Measurements from ENCODE around the gene KCNB1. TPM values are rescaled to one million over a fixed set of nuclear protein-coding genes. Genes with fewer than 3 reads are reported as not detected.
"Not testable (repeated sequence)": the region's sequence is repeated elsewhere in the genome, so short reads cannot be mapped to it uniquely, and the experiment has no call there.

The KCNB1 gene
- total and polyA plus RNA-seq, 8 donors = 0.12 to 21.0 (median 2.3) TPM; not detected in 1

GRCh38 chr20:49318430-49319207 lies 163.8 kb downstream of the KCNB1 start:
- DNase-seq = peak in 1 of 2 donors; percentile 41
- peaks cover 0 to 69% (median 35%) of the 10 kb centered on the region in 3 donors for H3K27me3 ChIP-seq
- peak overlapping the region; percentile 33 to 53 (median 36) for H3K4me3 ChIP-seq
- WGBS, 5 donors = 2% methylated on average over 52 to 70 of the region's 70 CpGs
- no peak for TF ChIP-seq POLR2A (IDR thresholded peaks at IDR 0.05)
- TF ChIP-seq, protein P1, sequence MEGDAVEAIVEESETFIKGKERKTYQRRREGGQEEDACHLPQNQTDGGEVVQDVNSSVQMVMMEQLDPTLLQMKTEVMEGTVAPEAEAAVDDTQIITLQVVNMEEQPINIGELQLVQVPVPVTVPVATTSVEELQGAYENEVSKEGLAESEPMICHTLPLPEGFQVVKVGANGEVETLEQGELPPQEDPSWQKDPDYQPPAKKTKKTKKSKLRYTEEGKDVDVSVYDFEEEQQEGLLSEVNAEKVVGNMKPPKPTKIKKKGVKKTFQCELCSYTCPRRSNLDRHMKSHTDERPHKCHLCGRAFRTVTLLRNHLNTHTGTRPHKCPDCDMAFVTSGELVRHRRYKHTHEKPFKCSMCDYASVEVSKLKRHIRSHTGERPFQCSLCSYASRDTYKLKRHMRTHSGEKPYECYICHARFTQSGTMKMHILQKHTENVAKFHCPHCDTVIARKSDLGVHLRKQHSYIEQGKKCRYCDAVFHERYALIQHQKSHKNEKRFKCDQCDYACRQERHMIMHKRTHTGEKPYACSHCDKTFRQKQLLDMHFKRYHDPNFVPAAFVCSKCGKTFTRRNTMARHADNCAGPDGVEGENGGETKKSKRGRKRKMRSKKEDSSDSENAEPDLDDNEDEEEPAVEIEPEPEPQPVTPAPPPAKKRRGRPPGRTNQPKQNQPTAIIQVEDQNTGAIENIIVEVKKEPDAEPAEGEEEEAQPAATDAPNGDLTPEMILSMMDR (IDR thresholded peaks at IDR 0.05) = no peak
- no peak for TF ChIP-seq EP300 (IDR thresholded peaks at IDR 0.05)
- no peak for TF ChIP-seq POLR2AphosphoS5 (IDR thresholded peaks at IDR 0.05)
- intact Hi-C loops (cut with DNase I; ENCODE audit: low total_unique reads) = no loop called here
- H3K4me1 ChIP-seq = peaks cover 9 to 21% (median 16%) of the 10 kb centered on the region in 4 donors
- H3K36me3 ChIP-seq = no peaks in the 10 kb centered on the region
- H3K27ac ChIP-seq = no peak overlapping the region
- H3K9me3 ChIP-seq = no peaks in the 10 kb centered on the region

DNA sequence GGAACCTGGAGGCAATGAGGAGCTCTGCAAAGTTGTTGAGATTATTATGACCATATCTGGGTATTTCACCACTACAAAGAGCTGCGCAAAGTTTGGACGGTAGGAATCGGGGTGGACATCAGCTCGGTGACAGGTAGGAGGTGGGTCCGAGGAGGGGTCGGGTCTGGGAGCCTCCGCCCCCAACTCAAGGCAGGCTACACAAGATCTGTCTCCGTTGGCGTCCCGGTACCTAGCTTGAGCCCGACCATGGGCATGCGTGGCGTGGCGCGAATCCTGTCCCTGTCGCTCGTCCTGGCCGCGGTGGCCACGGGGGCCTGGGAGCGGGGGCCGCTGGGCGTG lies 164.4 kb downstream of the KCNB1 start:
- Histone ChIP-seq H3K27ac (no peak overlapping the region), H3K9me3 (no peaks in the 10 kb centered on the region), H3K4me1 (peaks cover 9 to 19% (median 16%) of the 10 kb centered on the region in 4 donors), H3K4me3 (peak overlapping the region; percentile 33 to 53 (median 36)), H3K36me3 (no peaks in the 10 kb centered on the region), H3K27me3 (peaks cover 0 to 69% (median 35%) of the 10 kb centered on the region in 3 donors)
- DNase-seq = no peak
- TF ChIP-seq POLR2A (IDR thresholded peaks at IDR 0.05) (no peak), POLR2AphosphoS5 (IDR thresholded peaks at IDR 0.05) (no peak), EP300 (IDR thresholded peaks at IDR 0.05) (no peak)
- TF ChIP-seq, protein P1 (IDR thresholded peaks at IDR 0.05) = no peak
- WGBS, 5 donors = 3 to 10% (median 8%) methylated on average over 16 to 23 of the region's 23 CpGs
- intact Hi-C loops (cut with DNase I; ENCODE audit: low total_unique reads) = no loop called here

- Histone ChIP-seq H3K9me3 (no peaks in the 10 kb centered on the region), H3K4me3 (no peak overlapping the region), H3K4me1 (peaks cover 9 to 19% (median 16%) of the 10 kb centered on the region in 4 donors), H3K27ac (no peak overlapping the region), H3K36me3 (no peaks in the 10 kb centered on the region), H3K27me3 (peaks cover 0 to 65% (median 35%) of the 10 kb centered on the region in 3 donors)
- TF ChIP-seq POLR2A (IDR thresholded peaks at IDR 0.05) (no peak), EP300 (IDR thresholded peaks at IDR 0.05) (no peak), POLR2AphosphoS5 (IDR thresholded peaks at IDR 0.05) (no peak)
- TF ChIP-seq, protein P1 (IDR thresholded peaks at IDR 0.05) = no peak
- 42 to 84% (median 81%) methylated on average over 2 of the region's 2 CpGs for WGBS, 5 donors
- no peak for DNase-seq
- intact Hi-C loops (cut with DNase I; ENCODE audit: low total_unique reads) = no loop called here
Observed at GRCh38 chr20:49316704-49317103, 165.8 kb downstream of the KCNB1 start.

DNA sequence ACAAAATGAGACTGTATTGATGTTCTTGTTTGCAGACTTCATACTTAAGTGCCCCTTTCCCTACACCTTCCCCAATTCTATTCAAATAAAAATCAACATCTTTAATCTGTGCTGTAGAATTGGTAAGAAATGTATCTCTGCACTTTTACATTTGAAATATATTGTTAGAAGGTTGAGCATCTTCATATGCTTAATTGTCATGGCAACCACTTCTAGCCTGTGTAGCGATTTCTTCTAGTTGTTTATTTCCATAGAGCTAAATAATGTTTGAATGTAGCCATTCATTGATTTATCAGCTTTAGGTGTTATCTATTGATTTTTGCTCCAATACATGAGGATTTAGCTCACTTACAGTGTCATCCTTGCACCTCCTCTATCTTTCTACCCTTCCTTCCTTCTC lies 166.9 kb downstream of the KCNB1 start:
- Histone ChIP-seq H3K36me3 (no peaks in the 10 kb centered on the region), H3K9me3 (no peaks in the 10 kb centered on the region), H3K4me3 (no peak overlapping the region), H3K27ac (no peak overlapping the region), H3K27me3 (peaks cover 0 to 54% (median 30%) of the 10 kb centered on the region in 3 donors), H3K4me1 (peaks cover 9 to 19% (median 16%) of the 10 kb centered on the region in 4 donors)
- whole genome bisulfite sequencing, 5 donors = 57 to 76% (median 66%) methylated on average over 1 of the region's 1 CpG
- intact Hi-C loops (cut with DNase I; ENCODE audit: low total_unique reads) = no loop called here
- TF ChIP-seq POLR2AphosphoS5 (IDR thresholded peaks at IDR 0.05) = no peak
- no peak for DNase-seq

DNA sequence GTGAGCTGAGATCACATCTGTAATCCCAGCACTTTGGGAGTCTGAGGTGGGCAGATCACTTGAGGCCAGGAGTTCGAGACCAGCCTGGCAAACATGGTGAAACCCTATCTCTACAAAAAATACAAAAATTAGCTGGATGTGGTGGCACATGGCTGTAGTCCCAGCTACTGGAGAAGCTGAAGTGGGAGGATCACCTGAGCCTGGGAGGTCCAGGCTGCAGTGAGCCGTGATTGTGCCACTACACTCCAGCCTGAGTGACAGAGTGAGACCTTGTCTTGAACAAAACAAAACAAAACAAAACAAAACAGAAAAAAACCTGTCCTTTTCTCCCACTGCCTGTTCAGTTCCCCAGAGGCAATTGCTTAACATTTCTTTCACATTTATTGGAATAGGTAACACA lies 168.4 kb downstream of the KCNB1 start:
- DNase-seq; H3K27ac ChIP-seq; intact Hi-C loops (cut with DNase I; ENCODE audit: low total_unique reads); H3K4me3 ChIP-seq; H3K9me3 ChIP-seq; H3K36me3 ChIP-seq: not testable (repeated sequence)
- Histone ChIP-seq H3K4me1 (peaks cover 9 to 12% (median 11%) of the 10 kb centered on the region in 4 donors), H3K27me3 (peaks cover 0 to 38% (median 17%) of the 10 kb centered on the region in 3 donors)
- 46 to 71% (median 62%) methylated on average over 2 of the region's 2 CpGs for WGBS, 5 donors

Other genes with a start within 250 kb of the KCNB1 start
- gene ZNFX1, start 204.6 kb downstream of the KCNB1 start, total RNA-seq = 10 to 100 TPM in 4 of 5 donors, 1 to 10 TPM in 1; 5.2 to 29.6 (median 26.1) TPM
- 1 to 10 TPM; 5.8 to 8.4 (median 6.4) TPM for gene ZNFX1, start 204.6 kb downstream of the KCNB1 start, polyA plus RNA-seq
- gene PTGIS, start 85.5 kb upstream of the KCNB1 start, total RNA-seq = 10 to 100 TPM in 4 of 5 donors, 1 to 10 TPM in 1; 8.4 to 84.8 (median 24.8) TPM
- gene PTGIS, start 85.5 kb upstream of the KCNB1 start, polyA plus RNA-seq = 10 to 100 TPM in 1 of 3 donors, 1 to 10 TPM in 2; 4.9 to 14.8 (median 6.9) TPM
- gene B4GALT5, start 231.2 kb upstream of the KCNB1 start, total RNA-seq = 10 to 100 TPM; 17.5 to 40.0 (median 25.8) TPM
- gene B4GALT5, start 231.2 kb upstream of the KCNB1 start, polyA plus RNA-seq = 10 to 100 TPM in 2 of 3 donors, 1 to 10 TPM in 1; 7.5 to 10.8 (median 10.2) TPM

Measured in stomach (tissue), 9 donors.